Colon (tissue), 2 donors: ENCODE measurements around the gene KCNQ2.

Source experiments
- FAIRE-seq: peaks from 2 replicates; lab custom pipeline; 2012; peaks lifted over from hg19 to GRCh38; lab: Jason Lieb, UNC
- donor health status: control.
- donor health status: control.

Gene KCNQ2

GRCh38 chr20:63471002-63471716 lies 1.3 kb downstream of the KCNQ2 start:
- no peak for FAIRE-seq

- no peak for FAIRE-seq
Measured at GRCh38 chr20:63470410-63470809, 2.0 kb downstream of the KCNQ2 start.

- FAIRE-seq = no peak
Measured at GRCh38 chr20:63469713-63470101, 2.7 kb downstream of the KCNQ2 start.

DNA sequence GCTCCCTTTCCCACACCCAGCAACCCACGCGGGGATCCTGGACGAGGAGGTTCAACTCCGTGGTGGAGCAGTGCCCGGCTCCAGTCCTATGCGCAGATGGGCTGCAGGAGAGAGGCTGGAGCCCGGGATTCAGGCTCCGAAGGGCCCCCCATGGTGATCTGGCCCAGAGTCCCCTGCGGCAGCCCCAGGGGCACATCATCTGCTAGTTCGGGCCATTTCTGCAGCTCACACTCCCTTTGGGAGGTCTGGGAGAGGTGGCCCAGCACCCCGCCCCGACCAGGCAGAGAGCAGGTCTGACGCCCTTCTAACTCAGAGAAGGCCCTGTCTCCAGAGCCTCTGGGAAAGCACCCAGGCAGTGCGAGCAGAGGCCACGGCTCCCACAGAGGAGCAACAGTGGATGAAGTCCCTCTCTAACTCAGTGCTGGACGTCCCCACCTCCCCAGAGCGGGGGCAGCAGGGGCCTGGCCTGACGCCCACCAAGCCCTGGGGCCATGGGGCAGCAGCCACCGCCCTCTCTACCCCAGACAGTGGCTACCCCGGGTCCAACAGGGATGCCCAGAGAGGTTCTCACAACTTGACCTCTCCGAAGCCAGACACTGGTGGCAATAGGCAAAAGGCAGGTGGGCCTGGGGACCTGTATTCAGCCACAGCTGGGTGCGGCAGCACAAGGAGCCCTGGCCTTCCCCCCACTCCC lies 3.3 kb downstream of the KCNQ2 start:
- no peak for FAIRE-seq

- FAIRE-seq = no peak
Measured at GRCh38 chr20:63468421-63468820, 4.0 kb downstream of the KCNQ2 start.

DNA sequence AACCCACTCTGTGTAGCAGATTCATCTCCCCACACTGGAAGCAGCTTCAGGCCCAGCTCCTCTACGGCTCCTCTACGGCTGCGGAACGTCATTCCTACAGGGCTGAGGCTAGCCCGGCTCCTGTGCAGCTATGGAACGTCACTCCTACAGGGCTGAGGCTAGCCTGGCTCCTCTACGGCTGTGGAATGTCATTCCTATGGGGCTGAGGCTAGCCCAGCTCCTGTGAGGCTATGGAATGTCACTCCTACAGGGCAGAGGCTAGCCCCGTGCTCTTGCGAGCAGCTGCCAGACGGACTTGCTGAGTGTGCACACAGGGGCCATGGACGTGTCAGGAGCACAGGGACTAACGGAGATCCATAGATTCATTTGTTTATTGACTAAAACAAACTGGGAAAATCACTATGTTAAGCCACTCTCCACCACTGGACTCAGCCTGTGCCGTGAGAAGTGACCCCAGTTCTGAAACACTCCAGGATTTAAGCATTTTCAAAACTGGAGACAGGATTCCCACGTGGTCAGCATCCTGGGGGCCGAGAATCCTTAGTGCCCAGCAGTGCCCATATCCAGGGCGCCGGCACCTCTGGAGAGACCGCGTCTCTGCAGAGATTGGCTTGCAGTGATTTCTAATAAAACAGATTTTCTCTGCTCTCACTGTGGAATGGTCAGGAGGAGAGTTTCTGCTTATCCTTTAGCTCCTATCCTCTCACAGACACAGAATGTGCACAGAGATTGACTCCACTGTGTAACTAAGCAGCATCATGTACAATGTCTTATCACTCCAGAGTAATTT lies 5.0 kb downstream of the KCNQ2 start:
- FAIRE-seq = no peak

- FAIRE-seq = no peak
Measured at GRCh38 chr20:63466861-63467260, 5.6 kb downstream of the KCNQ2 start.

DNA sequence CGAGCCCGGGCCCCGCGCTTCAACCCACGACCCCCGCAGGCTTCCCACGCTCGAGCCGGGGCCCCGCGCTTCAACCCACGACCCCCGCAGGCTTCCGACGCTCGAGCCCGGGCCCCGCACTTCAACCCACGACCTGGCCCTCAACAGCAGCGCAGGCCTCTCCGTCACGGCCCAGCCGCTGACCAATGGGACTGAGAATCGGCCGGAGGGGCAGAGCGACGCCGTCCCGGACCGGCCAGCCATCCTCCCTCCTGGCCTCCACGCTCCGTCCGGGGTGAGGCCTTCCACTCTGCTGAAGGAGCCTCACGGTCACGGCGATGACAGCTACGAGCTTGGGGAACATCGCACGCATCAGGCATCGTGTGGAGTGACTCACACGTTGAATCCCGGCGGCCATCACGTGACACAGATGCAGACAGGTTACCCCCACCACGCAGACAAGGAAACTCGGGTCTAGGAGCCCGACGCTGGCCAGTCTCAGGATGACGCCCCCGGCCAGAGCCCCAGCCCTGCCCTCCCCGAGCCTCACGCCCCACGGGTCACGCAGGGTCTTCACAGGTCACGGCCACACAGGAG lies 6.1 kb downstream of the KCNQ2 start:
- no peak for FAIRE-seq

GRCh38 chr20:63465380-63466249 lies 6.8 kb downstream of the KCNQ2 start:
- no peak for FAIRE-seq

- FAIRE-seq = no peak
Measured at GRCh38 chr20:63464289-63464635, 8.2 kb downstream of the KCNQ2 start.

DNA sequence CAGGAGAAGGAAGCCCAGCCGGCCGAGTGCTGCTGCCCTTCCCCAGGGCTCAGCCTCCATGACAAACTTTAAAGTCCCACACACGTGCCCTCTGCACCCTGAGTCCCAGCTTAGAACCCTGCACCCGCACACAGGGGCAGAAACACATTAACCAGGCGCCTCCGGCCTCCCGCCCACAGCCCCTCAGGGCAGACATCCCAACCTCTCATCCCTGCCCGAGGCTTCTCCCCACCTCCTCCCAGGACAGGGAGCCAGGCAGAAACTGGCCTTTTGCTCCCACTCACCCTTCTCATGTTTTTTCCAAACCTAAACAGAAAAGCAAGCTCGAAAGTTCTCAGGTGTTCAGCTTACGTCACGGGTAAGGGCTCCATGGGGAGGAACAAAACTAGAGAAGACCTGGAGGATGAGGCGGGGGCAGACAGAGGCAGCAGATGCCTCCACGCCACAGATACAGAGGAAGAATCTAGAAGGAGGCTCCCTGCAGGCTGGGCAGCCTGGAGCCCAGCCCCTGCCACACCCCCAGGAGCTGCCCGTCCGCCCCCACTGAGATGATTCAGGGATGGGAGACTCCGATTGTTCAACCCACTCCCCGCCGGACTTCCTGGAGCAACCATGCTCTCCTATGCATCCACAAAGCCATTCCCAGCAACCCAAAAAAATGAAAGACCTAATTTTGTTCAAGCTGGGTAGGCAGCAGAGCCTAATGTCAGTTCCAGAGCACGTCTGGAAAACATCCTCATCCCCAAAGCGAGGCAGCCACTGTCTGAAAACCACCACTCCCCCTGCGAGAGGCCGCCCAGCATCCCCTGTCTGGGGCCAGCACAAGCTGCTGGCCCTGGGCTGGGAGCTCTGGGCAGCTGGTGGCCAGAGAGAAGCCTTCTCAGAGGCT lies 8.8 kb downstream of the KCNQ2 start:
- no peak for FAIRE-seq

DNA sequence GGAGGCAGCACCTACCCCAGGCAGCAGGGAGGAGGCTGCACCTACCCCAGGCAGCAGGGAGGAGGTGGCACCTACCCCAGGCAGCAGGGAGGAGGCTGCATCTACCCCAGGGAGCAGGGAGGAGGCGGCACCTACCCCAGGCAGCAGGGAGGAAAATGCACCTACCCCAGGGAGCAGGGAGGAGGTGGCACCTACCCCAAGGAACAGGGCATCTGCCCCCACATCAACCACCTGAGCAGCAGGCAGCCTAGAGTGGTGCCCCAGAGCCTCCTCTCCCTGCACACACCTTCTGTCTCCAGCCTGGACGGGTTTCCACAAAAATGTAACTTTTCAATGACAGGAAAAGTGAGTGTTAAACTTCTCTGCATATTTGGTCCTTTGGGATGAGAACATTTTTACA lies 10.2 kb downstream of the KCNQ2 start:
- FAIRE-seq = no peak

- no peak for FAIRE-seq
Measured at GRCh38 chr20:63461104-63461763, 11.2 kb downstream of the KCNQ2 start.

DNA sequence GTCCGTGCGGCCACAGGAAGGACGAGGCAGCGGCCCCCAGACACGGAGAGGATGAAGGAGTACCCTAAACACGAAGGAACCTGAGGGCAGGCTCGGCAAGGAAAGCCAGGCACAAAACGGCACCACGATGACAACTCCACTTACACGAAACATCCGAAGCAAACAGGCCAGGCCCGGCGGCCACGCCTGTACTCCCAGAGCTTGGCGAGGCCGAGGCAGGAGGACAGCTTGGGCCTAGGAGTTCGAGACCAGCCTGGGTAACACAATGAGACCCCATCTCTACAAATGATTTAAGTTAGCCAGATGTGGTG lies 13.4 kb downstream of the KCNQ2 start:
- FAIRE-seq = no peak

GRCh38 chr20:63458170-63459069 lies 14.0 kb downstream of the KCNQ2 start:
- FAIRE-seq = no peak

DNA sequence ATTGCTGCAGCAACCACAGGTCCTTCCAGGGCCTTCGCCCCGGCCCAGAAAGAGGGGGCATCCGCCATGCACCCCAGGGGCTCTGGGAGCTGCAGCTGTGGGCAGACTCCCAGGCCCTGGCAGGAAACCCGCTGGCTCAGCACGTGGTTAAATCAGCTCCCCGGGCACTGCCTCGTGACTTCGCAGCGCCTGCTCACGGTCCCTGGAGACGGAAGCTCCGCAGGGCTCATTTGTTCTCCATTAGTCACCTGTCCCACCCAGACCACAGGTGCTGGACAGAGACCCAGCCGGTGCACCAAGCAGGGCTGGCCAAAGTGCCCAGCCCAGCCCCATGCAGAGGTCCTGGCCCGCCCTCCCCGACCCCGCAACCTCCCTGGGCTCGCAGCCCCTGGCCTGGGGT lies 14.7 kb downstream of the KCNQ2 start:
- FAIRE-seq = no peak

DNA sequence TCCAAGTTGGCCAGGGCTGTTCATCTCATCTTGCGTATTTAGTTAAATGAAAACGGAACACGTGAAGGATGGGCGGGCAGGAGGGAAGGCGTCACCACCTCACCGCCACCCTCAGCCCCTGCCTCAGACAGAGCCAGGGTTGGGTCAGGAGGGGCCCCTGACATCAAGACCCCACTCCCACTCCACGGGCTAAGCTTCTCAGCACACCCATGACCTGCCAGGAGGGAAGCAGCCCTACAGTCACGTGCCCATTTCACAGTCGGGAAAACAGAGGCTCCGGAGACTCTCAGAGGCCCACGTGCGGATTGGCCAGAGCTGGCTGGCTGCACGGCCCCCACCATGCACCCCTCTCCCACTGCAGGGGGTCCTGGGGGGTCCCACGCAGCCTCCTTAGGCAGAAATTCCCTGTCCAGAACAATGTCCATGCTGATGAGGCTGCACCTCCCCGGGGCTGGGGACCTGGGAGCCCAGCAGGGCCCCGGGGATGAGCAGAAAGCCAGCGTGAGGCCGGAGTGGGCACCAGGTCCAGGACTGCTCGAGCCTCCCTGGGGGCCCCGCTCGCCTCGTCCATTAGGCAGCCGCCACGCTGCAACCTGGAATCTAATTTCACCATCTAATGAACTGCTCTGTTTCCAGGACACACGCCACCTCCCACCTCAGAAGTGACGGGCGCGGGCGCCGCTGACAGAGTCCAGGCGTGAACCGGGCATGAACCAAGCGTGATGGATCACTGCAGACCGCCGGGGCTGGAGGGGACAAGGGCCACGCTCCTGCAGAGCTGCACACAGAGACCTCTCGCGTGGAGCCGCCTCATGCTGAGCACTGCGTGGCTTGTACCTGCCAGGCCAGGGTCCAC lies 15.8 kb downstream of the KCNQ2 start:
- FAIRE-seq = no peak

DNA sequence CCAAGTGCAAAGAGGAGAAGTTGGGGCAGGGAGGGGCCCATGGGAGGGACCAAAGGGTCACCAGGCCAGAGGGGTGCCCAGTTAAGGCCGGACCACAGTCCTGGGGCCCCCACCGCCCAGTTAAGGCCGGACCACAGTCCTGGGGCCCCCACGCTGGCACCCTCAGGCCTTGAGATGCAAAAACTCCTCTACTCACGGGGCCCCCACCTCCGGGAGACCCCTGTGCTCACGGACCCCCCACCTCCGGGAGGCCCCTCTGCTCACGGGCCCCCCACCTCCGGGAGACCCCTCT lies 16.9 kb downstream of the KCNQ2 start:
- no peak for FAIRE-seq
